Loucy (cell line): Measurements from ENCODE around the gene CMTR1.

ENCODE experiments used
- CTCF ChIP-seq: fragments of 200-600 bp; sonication (generic); conservative IDR thresholded peaks from 2 replicates; pipeline ENCODE4 v1.5.1; 2014; ENCODE audit warnings: mild to moderate bottlenecking, antibody characterized with exemption, low read length
- EZH2phosphoT487 ChIP-seq: fragments of 200-600 bp; IDR thresholded peaks from 2 replicates; pipeline ENCODE4 v1.6.1; 2018; ENCODE audit warnings: antibody characterized with exemption, mild to moderate bottlenecking, moderate library complexity, borderline replicate concordance

GRCh38 chr6:37473364-37474095, 40.5 kb downstream of the CMTR1 start:
- no peak for TF ChIP-seq CTCF
- TF ChIP-seq EZH2phosphoT487: no peak
